Ecto neural progenitor cell (in vitro differentiated cells): ENCODE results near the gene STEAP3.
A peak's percentile ranks its signal among the peaks of the same experiment; 100 is the strongest.
"Not testable (repeated sequence)": the region's sequence is repeated elsewhere in the genome, so short reads cannot be mapped to it uniquely, and the experiment has no call there.

Source experiments
- DNase-seq: peaks from one replicate; pipeline ENCODE4 v3.0.0-alpha.2; 2018; ENCODE audit warnings: low spot score

Gene STEAP3

GRCh38 chr2:119264781-119265692 is 41.4 kb downstream of the STEAP3 start:
- peak; percentile 73 for DNase-seq

DNA sequence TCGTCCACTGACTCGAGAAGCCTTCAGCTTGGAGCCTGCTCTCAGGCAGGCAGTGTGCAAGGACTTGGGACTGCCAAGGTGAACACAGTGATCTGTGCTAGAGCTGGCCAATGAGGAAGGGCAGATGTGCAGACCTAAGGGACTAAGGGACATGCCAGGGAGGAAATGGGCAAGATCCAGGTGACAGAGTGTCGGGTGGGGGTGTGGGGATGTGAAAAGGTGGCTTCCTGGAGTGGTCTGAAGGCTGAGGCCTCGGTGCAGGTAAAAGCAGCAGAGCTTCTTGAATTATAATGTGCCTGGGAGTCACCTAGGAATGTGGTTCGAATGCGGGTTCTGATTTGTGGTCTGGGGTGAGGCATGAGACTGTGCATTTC is 42.0 kb downstream of the STEAP3 start:
- no peak for DNase-seq

DNA sequence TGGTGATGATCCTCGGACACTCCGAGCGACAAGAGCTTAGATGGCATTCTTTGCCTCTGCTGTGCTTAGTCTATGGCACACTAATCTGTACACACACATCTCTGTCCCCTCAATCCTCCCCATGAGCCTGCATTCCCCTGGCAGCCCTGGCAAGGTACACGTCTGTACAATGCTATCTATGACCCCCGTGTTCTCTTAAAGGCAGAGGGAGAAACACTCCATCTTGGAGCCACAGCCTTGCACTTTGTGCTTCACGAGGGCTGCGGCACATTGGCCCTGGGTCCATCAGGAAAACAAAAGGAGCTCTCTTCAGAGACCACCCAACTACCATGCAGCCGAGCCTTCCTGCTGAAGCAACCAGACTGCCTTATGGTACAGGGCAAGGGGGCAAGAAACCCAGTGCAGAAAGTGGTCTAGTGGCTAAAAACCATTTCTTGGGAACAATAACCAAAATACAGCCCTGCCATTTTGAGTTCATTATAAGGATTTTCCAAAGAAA is 42.5 kb downstream of the STEAP3 start:
- DNase-seq = no peak

GRCh38 chr2:119267604-119268003 is 44.0 kb downstream of the STEAP3 start:
- DNase-seq = no peak

GRCh38 chr2:119276864-119277263 is 53.2 kb downstream of the STEAP3 start:
- no peak for DNase-seq

DNA sequence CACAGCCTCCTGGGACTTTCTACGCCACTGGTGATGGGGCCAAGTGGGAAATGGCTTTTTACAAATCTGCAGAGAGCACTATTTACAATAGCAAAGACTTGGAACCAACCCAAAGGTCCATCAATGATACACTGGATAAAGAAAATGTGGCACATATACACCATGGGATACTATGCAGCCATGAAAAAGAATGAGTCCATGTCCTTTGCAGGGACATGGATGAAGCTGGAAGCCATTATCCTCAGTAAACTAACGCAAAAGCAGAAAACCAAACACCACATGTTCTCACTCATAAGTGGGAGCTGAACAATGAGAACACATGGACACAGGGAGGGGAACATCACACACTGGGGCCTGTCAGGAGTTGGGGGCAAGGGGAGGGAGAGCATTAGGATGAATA is 54.8 kb downstream of the STEAP3 start:
- DNase-seq = not testable (repeated sequence)

DNA sequence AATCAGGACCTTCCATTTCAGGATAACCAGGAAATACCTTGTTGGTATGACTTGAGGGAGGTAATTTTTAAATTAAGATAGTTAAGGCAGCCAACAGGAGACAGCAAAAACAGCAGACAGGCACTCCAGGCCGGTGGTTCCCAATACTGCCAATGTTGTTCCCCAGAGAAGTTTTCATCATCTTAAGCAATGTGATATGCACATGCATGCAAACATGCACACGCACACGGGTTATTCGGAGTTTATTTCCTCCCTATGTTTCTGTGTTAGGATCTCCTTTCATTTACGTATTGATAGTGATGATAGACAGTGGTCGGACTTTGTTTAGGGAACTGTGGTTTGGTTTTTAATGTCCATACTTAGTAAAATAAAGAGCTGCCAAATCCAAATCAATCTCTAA is 55.3 kb downstream of the STEAP3 start:
- DNase-seq = no peak

DNA sequence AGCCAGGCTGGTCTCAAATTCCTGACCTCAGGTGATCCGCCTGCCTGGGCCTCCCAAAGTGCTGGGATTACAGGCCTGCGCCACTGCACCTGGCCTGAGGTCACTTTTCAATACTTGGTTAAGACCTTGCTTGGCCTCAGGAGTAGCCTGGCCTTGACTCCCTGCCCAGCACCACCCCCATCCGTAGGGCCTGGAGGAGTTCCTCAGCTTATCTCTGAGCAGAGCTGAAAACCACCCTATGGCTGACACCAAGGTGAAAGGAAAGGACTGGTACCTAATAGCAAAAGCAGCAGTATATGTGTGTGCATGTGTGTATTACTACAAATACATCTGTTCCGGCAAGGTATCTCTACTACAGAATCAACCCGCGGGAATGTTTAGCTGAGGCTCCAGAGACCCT is 56.0 kb downstream of the STEAP3 start:
- no peak for DNase-seq

GRCh38 chr2:119280680-119281079 is 57.0 kb downstream of the STEAP3 start:
- no peak for DNase-seq

- DNase-seq = no peak
Measured at GRCh38 chr2:119282146-119282995, 58.7 kb downstream of the STEAP3 start.

GRCh38 chr2:119282996-119283511 is 59.4 kb downstream of the STEAP3 start:
- DNase-seq = no peak

DNA sequence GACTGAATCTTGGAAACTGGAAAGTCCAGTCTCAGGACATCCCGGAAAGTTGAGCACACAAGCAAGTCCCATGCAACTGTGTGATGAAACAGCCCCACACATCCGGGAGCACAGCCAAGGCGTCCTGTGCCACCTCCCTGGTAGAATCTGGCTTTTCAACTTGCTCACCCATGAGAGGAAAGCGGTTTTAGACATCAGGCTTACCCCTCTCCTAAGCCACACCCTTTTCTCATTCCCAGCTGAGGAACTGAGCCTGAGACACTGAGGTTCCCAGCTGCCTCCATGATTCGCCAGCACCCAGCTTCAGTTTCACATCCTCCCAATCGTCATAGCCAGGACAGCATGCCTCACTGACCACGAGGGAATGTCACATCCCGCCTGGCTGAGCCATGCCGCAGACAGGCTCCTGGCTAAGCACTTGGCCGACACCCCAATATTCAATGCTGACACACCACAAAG is 60.3 kb downstream of the STEAP3 start:
- no peak for DNase-seq

DNA sequence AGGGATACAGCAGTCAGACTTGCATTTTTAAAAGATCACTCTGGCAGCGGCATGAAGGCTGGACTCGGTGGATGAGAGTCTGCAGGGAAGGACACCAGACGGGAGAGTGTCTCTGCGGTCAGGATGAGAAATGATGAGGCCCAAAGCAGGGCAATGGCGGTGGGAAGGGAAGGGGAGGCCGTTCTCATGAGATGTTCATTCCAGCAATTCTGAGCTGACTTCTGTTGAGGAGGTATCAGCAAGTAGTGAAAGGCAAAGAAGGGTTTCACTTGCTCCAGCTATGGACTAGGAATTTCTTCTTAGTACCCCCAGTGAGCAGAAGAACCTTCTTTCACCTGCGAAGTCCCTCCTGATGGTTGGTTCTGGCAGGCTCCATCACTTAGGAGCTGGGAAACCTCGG is 63.0 kb downstream of the STEAP3 start:
- no peak for DNase-seq

GRCh38 chr2:119288576-119288975 is 64.9 kb downstream of the STEAP3 start:
- DNase-seq = no peak

GRCh38 chr2:119289093-119289492 is 65.5 kb downstream of the STEAP3 start:
- DNase-seq = no peak

DNA sequence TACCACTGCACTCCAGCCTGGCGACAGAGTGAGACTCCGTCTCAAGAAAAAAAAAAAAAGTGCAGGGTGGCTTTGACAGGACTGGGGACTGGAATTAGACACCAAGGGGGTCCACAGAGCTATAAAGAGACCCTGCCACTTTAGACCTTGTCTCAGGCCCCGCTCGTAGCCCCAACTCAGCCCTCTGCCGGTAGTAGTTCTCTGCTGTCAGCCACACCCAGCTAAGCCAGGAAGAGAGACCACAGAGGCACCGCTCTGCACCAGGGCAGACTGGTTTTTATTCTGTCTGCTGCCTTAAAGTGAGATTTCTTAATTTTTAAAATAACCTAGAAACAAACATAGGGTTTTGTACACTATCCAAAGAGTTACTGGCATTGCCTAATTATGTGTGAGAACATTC is 66.0 kb downstream of the STEAP3 start:
- DNase-seq = no peak

DNA sequence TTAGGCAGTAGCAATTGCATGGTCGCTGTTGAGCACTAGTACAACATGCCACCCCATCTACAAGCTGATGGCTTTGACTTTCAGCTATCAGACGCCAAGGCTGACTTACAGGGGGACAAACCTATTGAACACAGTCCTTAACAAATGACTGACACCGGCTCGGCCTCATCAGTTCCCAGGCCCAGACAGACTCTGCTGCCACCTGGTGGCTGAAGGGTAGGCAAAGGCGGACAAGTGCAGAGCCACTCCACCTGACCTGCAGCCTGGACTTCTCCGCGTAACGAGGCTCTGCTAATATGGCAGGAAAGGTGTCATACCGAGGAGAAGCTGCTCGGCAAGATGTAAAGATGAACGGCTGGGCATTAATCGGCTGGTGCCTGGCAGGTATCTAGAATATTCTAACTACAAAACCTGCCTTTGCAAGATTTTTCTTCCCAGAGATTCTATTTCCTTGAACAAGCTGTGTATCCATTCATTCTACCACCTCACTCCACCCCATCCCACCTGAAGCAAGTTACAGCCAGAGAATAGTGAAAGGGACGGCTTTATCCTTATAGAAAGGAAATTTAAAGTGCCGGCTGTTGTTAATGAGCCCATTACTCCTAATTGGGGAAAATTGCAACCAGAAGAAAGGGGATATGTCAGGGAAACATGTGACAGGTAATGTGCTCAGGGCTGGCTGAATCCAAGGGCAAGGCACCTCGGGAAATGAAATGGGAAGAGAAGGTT is 67.4 kb downstream of the STEAP3 start:
- peak; percentile 91 for DNase-seq

DNA sequence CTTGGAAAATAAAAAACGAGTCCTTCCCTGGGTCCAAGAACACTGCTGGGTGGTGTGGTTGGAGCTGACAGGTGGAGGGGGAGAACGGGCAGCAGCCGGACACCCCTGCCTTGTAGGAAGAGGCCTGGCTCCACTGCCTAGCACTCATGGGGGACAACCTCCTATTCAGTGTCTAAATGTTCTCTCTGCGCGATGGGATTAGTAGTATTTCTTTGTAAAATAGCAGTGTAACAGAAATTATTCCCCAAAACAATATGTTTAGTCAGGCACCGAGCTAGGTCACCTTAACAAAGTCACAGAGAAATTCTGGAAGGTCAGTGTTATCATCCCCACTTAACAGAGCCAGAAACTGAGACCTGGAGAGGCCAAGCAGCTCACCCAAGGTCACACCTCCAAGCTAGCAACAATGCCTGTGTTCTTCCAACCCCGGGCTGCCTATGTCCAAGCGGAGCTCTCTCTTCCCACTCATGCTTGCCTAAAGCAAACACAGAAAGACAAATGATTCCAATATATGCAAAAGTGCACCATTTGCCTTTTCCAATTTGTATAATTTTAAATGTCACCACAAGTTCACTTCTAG is 68.0 kb downstream of the STEAP3 start:
- DNase-seq = no peak

DNA sequence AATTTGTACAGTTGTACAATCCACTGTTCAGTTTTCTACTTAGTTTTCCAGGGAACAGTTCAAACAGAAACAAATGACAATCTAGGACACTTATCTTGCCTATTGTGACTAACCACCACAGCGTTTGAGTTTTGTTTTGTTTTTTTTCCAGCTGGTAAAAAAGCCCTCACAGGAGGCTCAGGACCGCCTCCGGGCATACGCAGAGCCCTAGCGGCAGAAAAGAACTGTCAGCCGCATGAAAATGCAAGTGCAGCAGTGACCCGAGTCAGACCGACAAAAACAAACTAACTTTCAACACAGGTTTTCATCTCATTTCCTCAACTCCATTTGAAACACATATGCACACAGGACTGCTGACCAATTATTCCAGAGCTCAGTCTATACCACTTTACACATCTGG is 68.6 kb downstream of the STEAP3 start:
- no peak for DNase-seq

- DNase-seq = no peak
Measured at GRCh38 chr2:119293254-119293653, 69.6 kb downstream of the STEAP3 start.

DNA sequence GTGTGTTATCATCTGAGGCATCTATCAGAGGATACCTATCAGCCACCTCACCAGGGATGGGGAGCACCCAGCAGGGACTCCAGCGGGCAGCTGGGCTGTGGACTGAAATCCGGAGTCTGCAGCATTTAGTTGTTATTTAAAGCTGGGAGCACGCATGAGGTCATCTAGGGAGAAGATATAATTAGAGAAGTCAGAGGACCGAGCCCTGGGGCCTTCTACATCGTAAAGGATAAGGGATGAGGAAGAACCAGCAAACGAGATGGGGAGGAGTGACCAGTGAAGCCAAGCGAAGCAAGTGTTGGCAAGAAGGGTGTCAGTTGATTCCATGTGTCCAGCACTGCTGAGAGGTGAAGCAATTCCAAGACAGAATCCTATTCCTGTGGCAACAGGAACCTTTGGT is 70.3 kb downstream of the STEAP3 start:
- DNase-seq = no peak

GRCh38 chr2:119294671-119295070 is 71.0 kb downstream of the STEAP3 start:
- no peak for DNase-seq
